HCT116 (cell line): ENCODE measurements around the gene TMTC2. TPM values are rescaled to one million over a fixed set of nuclear protein-coding genes. Genes with fewer than 3 reads are reported as not detected.

Experiments
- ATAC-seq: fragments of 200-7000 bp; cut with Tn5 transposase; 2 replicates; pipeline ENCODE4 v1.9.1; 2020; ENCODE audit warnings: mild to moderate bottlenecking, moderate library complexity
- BruUV-seq: library from RNA; stranded (reverse); fragments of 400-500 nt; replicated peaks from 2 replicates; lab custom pipeline; 2021; lab: Mats Ljungman, UMichigan
- CTCF ChIA-PET: fragments of 300-600 bp; sonication (Branson Sonifier 250); formaldehyde crosslinking; loops from one replicate; lab custom pipeline; 2021; ENCODE audit warnings: antibody characterized with exemption; lab: Charles Lee
- POLR2A ChIA-PET: fragments of 300-600, 350-600 bp; sonication (Branson Sonifier 250); formaldehyde crosslinking; loops from one replicate; lab custom pipeline; 2021; ENCODE audit warnings: antibody characterized with exemption; lab: Charles Lee
- RAD21 ChIA-PET, 2 experiments: fragments of 300-600 bp; sonication (Branson Sonifier 250); formaldehyde crosslinking; loops; one replicate each; lab custom pipeline; 2023; ENCODE audit warnings: low total read pairs in 2 of 2; ENCODE audit not compliant: uncharacterized antibody in 2 of 2, unreplicated experiment in 2 of 2, low non-redundant PET in 1 of 2; lab: Charles Lee
- DNase-seq: peaks from one replicate; pipeline ENCODE4 v3.0.0-alpha.2; 2010; ENCODE audit warnings: low read depth, low spot score
- H2AFZ ChIP-seq: fragments of 200-600 bp; shearing (Covaris generic), sonication (generic); 2 replicates; pipeline ENCODE4 v1.6.1; 2017; ENCODE audit warnings: low read depth, mixed run types, mixed read lengths, antibody characterized with exemption, low read length; ENCODE audit not compliant: poor library complexity, severe bottlenecking
- H3K27ac ChIP-seq: 2 replicates; pipeline ENCODE4 v1.5.1; 2012; ENCODE audit warnings: low read depth, low read length
- H3K27me3 ChIP-seq: fragments of 200-600 bp; sonication (generic); 2 replicates; pipeline ENCODE4 v1.6.1; 2016; ENCODE audit warnings: mixed run types, low read length, mixed read lengths; ENCODE audit not compliant: insufficient read depth
- H3K36me3 ChIP-seq, 2 experiments: fragments of 200-500 bp in 1 of 2; fragments of 200-600 bp in 1 of 2; sonication (Bioruptor generic) in 1 of 2; sonication (generic) in 1 of 2; 2 replicates each; pipeline versions ENCODE4 v1.5.1 to v1.6.1; 2014 to 2016; ENCODE audit warnings: low read length in 2 of 2, inconsistent platforms in 1 of 2, mixed read lengths in 1 of 2, mixed run types in 1 of 2; ENCODE audit not compliant: insufficient read depth in 2 of 2, control insufficient read depth in 1 of 2
- H3K4me1 ChIP-seq, 2 experiments: fragments of 200-600 bp in 1 of 2; sonication (generic) in 1 of 2; 2 replicates each; pipeline versions ENCODE4 v1.5.1 to v1.6.1; 2012 to 2017; ENCODE audit warnings: low read length in 2 of 2, inconsistent platforms in 1 of 2, mild to moderate bottlenecking in 1 of 2, mixed read lengths in 1 of 2, mixed run types in 1 of 2, moderate library complexity in 1 of 2; ENCODE audit not compliant: insufficient read depth in 2 of 2, control insufficient read depth in 1 of 2
- H3K4me2 ChIP-seq: fragments of 200-600 bp; sonication (generic); 2 replicates; pipeline ENCODE4 v1.6.1; 2017; ENCODE audit warnings: mixed run types, low read length, mixed read lengths
- H3K4me3 ChIP-seq, 2 experiments: fragments of 200-600 bp in 1 of 2; sonication (generic) in 1 of 2; replicated peaks in 1 of 2; 2 replicates each; pipeline ENCODE4 v1.5.1; 2011 to 2016; ENCODE audit warnings: low read length in 2 of 2, control low read depth in 1 of 2, low read depth in 1 of 2, mild to moderate bottlenecking in 1 of 2, mixed read lengths in 1 of 2, mixed run types in 1 of 2
- H3K79me2 ChIP-seq: fragments of 200-600 bp; sonication (generic); 2 replicates; pipeline ENCODE4 v1.6.1; 2017; ENCODE audit warnings: mild to moderate bottlenecking, mixed run types, low read length, moderate library complexity, mixed read lengths; ENCODE audit not compliant: insufficient read depth
- H3K9ac ChIP-seq: fragments of 200-600 bp; sonication (generic); 2 replicates; pipeline ENCODE4 v1.6.1; 2016; ENCODE audit warnings: low read length, mixed read lengths
- H3K9me2 ChIP-seq: fragments of 200-600 bp; sonication (generic), shearing (Covaris generic); 2 replicates; pipeline ENCODE4 v1.6.1; 2017; ENCODE audit warnings: mixed run types, mild to moderate bottlenecking, moderate library complexity; ENCODE audit not compliant: insufficient read depth
- H3K9me3 ChIP-seq, 2 experiments: fragments of 200-500 bp in 1 of 2; fragments of 200-600 bp in 1 of 2; sonication (Bioruptor generic) in 1 of 2; sonication (generic) in 1 of 2; 2 replicates each; pipeline ENCODE4 v1.6.1; 2014 to 2017; ENCODE audit warnings: low read length in 2 of 2, mixed read lengths in 2 of 2, inconsistent platforms in 1 of 2, low read depth in 1 of 2, mild to moderate bottlenecking in 1 of 2, mixed run types in 1 of 2, moderate library complexity in 1 of 2; ENCODE audit not compliant: control insufficient read depth in 1 of 2, insufficient read depth in 1 of 2
- H4K20me1 ChIP-seq: fragments of 200-600 bp; sonication (generic), shearing (Covaris generic); 2 replicates; pipeline ENCODE4 v1.6.1; 2017; ENCODE audit warnings: mixed run types, mild to moderate bottlenecking, moderate library complexity; ENCODE audit not compliant: insufficient read depth
- CEBPB ChIP-seq: IDR thresholded peaks from 2 replicates; pipeline ENCODE4 v1.6.1; 2012; ENCODE audit warnings: low read depth
- ELF1 ChIP-seq: IDR thresholded peaks from 2 replicates; pipeline ENCODE4 v1.6.1; 2012; ENCODE audit warnings: low read depth, borderline replicate concordance
- EZH2 ChIP-seq: fragments of 200-600 bp; sonication (generic); IDR thresholded peaks from 2 replicates; pipeline ENCODE4 v1.6.1; 2017; ENCODE audit warnings: antibody characterized with exemption, mixed run types
- EZH2phosphoT487 ChIP-seq: fragments of 200-600 bp; IDR thresholded peaks from 2 replicates; pipeline ENCODE4 v1.6.1; 2018; ENCODE audit warnings: antibody characterized with exemption, borderline replicate concordance
- JUND ChIP-seq: IDR thresholded peaks from 2 replicates; pipeline ENCODE4 v1.6.1; 2012
- POLR2A ChIP-seq: IDR thresholded peaks from 2 replicates; pipeline ENCODE4 v1.7.0; 2011; ENCODE audit warnings: borderline replicate concordance; ENCODE audit not compliant: insufficient read depth, insufficient read length; ENCODE audit errors: extremely low read depth
- POLR2AphosphoS5 ChIP-seq: IDR thresholded peaks from 2 replicates; pipeline ENCODE4 v1.6.1; 2011; ENCODE audit warnings: mild to moderate bottlenecking, low read depth, low read length, moderate library complexity
- RAD21 ChIP-seq: IDR thresholded peaks from 2 replicates; pipeline ENCODE4 v1.6.1; 2012; ENCODE audit warnings: low read depth, mild to moderate bottlenecking
- SIN3A ChIP-seq: IDR thresholded peaks from 2 replicates; pipeline ENCODE4 v1.6.1; 2012; ENCODE audit warnings: low read depth
- SP1 ChIP-seq: IDR thresholded peaks from 2 replicates; pipeline ENCODE4 v1.6.1; 2012; ENCODE audit warnings: low read depth
- SRF ChIP-seq: IDR thresholded peaks from 2 replicates; pipeline ENCODE4 v1.6.1; 2012; ENCODE audit warnings: low read depth
- TCF7L2 ChIP-seq: IDR thresholded peaks from 2 replicates; pipeline ENCODE4 v1.7.0; 2011; ENCODE audit warnings: borderline replicate concordance, inconsistent platforms; ENCODE audit not compliant: insufficient read depth, insufficient read length; ENCODE audit errors: extremely low read depth
- YY1 ChIP-seq: IDR thresholded peaks from 2 replicates; pipeline ENCODE4 v1.6.1; 2011; ENCODE audit warnings: low read length, low read depth, moderate library complexity, mild to moderate bottlenecking; ENCODE audit not compliant: insufficient replicate concordance; ENCODE audit errors: extremely low read depth
- ZFX ChIP-seq: fragments of 450-650 bp; IDR thresholded peaks from 2 replicates; pipeline ENCODE4 v1.6.1; 2017
- ZNF274 ChIP-seq: fragments of 200-500 bp; sonication (Bioruptor generic); IDR thresholded peaks from 2 replicates; pipeline ENCODE4 v1.6.1; 2014; ENCODE audit warnings: mild to moderate bottlenecking, low read depth, low read length, inconsistent platforms
- intact Hi-C: fragments of 100-400 bp; cut with micrococcal nuclease; formaldehyde crosslinking; loops from 2 replicates; pipeline ENCODE4 v1.10.0; 2022
- total RNA-seq: library from RNA; stranded (reverse); gene quantifications from one replicate; pipeline ENCODE4 v1.2.1, GENCODE V29; 2021; ENCODE audit not compliant: unreplicated experiment
- TF ChIP-seq, protein P1 (sequence below): IDR thresholded peaks from 2 replicates; pipeline ENCODE4 v1.6.1; 2011; ENCODE audit warnings: mild to moderate bottlenecking, low read length, moderate library complexity; ENCODE audit not compliant: insufficient replicate concordance; ENCODE audit errors: extremely low read depth
- TF ChIP-seq, protein P2 (sequence below), 3 experiments: fragments of 200-600 bp in 1 of 3; sonication (generic) in 1 of 3; IDR thresholded peaks in 2 of 3; conservative IDR thresholded peaks in 1 of 3; 2 replicates each; pipeline ENCODE4 v1.5.1; 2012 to 2017; ENCODE audit warnings: low read depth in 2 of 3, low read length in 2 of 3, antibody characterized with exemption in 1 of 3, borderline replicate concordance in 1 of 3, control low read depth in 1 of 3, mild to moderate bottlenecking in 1 of 3, mixed read lengths in 1 of 3, mixed run types in 1 of 3, moderate library complexity in 1 of 3; ENCODE audit not compliant: insufficient read depth in 1 of 3
- TF ChIP-seq, protein P3 (sequence below): IDR thresholded peaks from 2 replicates; pipeline ENCODE4 v1.6.1; 2012
- TF ChIP-seq, protein P4 (sequence below): IDR thresholded peaks from 2 replicates; pipeline ENCODE4 v1.6.1; 2012; ENCODE audit warnings: low read depth

TMTC2 gene
- total RNA-seq, 1 experiment from 2014 or later: 11.5 TPM

DNA sequence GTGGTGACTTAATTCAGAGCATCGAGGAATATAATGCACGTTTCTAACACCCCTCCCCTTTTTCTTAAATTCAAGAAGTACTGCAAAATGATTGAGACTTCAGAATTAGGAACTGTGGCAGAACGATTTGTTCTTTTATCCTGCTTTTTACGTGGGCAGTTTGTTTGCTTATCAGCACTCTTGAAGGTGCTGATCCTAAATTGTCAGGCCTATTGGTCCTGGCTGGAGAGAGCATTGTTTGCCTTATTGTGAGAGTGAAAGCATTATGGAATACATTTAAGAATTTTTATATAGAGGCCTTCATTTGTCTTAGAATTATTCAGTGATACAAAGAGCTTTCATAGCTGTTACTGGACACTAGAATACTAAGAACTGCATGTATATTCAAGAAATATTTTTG is 59.1 kb downstream of the TMTC2 start:
- Histone ChIP-seq H2AFZ (no peak overlapping the region), H3K9me3 (no peaks in the 10 kb centered on the region), H3K9ac (no peak overlapping the region), H3K9me2 (no peaks in the 10 kb centered on the region), H4K20me1 (no peaks in the 10 kb centered on the region), H3K4me3 (no peak overlapping the region), H3K79me2 (no peaks in the 10 kb centered on the region), H3K27ac (no peak overlapping the region), H3K27me3 (no peaks in the 10 kb centered on the region), H3K36me3 (no peaks in the 10 kb centered on the region), H3K4me2 (no peak overlapping the region), H3K4me1 (peaks cover 10 to 17% of the 10 kb centered on the region in 2 experiments)
- ChIA-PET CTCF (no interaction called here), RAD21 (no interaction called here), POLR2A (no interaction called here)
- TF ChIP-seq ZFX: no peak
- TF ChIP-seq POLR2AphosphoS5: no peak
- no peak for TF ChIP-seq YY1
- TF ChIP-seq, protein P1, sequence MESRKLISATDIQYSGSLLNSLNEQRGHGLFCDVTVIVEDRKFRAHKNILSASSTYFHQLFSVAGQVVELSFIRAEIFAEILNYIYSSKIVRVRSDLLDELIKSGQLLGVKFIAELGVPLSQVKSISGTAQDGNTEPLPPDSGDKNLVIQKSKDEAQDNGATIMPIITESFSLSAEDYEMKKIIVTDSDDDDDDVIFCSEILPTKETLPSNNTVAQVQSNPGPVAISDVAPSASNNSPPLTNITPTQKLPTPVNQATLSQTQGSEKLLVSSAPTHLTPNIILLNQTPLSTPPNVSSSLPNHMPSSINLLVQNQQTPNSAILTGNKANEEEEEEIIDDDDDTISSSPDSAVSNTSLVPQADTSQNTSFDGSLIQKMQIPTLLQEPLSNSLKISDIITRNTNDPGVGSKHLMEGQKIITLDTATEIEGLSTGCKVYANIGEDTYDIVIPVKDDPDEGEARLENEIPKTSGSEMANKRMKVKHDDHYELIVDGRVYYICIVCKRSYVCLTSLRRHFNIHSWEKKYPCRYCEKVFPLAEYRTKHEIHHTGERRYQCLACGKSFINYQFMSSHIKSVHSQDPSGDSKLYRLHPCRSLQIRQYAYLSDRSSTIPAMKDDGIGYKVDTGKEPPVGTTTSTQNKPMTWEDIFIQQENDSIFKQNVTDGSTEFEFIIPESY: no peak
- no peak for TF ChIP-seq EZH2
- TF ChIP-seq, protein P2, sequence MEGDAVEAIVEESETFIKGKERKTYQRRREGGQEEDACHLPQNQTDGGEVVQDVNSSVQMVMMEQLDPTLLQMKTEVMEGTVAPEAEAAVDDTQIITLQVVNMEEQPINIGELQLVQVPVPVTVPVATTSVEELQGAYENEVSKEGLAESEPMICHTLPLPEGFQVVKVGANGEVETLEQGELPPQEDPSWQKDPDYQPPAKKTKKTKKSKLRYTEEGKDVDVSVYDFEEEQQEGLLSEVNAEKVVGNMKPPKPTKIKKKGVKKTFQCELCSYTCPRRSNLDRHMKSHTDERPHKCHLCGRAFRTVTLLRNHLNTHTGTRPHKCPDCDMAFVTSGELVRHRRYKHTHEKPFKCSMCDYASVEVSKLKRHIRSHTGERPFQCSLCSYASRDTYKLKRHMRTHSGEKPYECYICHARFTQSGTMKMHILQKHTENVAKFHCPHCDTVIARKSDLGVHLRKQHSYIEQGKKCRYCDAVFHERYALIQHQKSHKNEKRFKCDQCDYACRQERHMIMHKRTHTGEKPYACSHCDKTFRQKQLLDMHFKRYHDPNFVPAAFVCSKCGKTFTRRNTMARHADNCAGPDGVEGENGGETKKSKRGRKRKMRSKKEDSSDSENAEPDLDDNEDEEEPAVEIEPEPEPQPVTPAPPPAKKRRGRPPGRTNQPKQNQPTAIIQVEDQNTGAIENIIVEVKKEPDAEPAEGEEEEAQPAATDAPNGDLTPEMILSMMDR (IDR thresholded peaks at IDR 0.05 in 2 of 3, conservative IDR thresholded peaks at IDR 0.05 in 1 of 3; ENCODE audit: borderline replicate concordance in 1 of 3, insufficient read depth in 1 of 3, low read depth in 2 of 3, low read length in 2 of 3): no peak
- TF ChIP-seq ELF1: no peak
- TF ChIP-seq TCF7L2: no peak
- no peak for TF ChIP-seq SRF
- TF ChIP-seq POLR2A: no peak
- TF ChIP-seq, protein P3, sequence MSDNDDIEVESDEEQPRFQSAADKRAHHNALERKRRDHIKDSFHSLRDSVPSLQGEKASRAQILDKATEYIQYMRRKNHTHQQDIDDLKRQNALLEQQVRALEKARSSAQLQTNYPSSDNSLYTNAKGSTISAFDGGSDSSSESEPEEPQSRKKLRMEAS: no peak
- no peak for TF ChIP-seq RAD21
- TF ChIP-seq EZH2phosphoT487: no peak
- TF ChIP-seq, protein P4, sequence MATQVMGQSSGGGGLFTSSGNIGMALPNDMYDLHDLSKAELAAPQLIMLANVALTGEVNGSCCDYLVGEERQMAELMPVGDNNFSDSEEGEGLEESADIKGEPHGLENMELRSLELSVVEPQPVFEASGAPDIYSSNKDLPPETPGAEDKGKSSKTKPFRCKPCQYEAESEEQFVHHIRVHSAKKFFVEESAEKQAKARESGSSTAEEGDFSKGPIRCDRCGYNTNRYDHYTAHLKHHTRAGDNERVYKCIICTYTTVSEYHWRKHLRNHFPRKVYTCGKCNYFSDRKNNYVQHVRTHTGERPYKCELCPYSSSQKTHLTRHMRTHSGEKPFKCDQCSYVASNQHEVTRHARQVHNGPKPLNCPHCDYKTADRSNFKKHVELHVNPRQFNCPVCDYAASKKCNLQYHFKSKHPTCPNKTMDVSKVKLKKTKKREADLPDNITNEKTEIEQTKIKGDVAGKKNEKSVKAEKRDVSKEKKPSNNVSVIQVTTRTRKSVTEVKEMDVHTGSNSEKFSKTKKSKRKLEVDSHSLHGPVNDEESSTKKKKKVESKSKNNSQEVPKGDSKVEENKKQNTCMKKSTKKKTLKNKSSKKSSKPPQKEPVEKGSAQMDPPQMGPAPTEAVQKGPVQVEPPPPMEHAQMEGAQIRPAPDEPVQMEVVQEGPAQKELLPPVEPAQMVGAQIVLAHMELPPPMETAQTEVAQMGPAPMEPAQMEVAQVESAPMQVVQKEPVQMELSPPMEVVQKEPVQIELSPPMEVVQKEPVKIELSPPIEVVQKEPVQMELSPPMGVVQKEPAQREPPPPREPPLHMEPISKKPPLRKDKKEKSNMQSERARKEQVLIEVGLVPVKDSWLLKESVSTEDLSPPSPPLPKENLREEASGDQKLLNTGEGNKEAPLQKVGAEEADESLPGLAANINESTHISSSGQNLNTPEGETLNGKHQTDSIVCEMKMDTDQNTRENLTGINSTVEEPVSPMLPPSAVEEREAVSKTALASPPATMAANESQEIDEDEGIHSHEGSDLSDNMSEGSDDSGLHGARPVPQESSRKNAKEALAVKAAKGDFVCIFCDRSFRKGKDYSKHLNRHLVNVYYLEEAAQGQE: no peak
- TF ChIP-seq CEBPB: no peak
- no peak for TF ChIP-seq JUND
- no peak for TF ChIP-seq SIN3A
- no peak for TF ChIP-seq ZNF274
- no peak for TF ChIP-seq SP1
- no peak for DNase-seq
- BruUV-seq: no TSS peak
- intact Hi-C loops: no loop called here
- no peak for ATAC-seq
